Retinal pigment epithelial cell (primary cell): Measurements from ENCODE around the gene PRRT3.
"Not testable (repeated sequence)": the region's sequence is repeated elsewhere in the genome, so short reads cannot be mapped to it uniquely, and the experiment has no call there.

Experiments used
- DNase-seq: peaks from one replicate; pipeline ENCODE4 v3.0.0-alpha.2; 2010; ENCODE audit warnings: low read depth
- H3K4me3 ChIP-seq: 2 replicates; pipeline ENCODE4 v1.5.1; 2011; ENCODE audit warnings: mild to moderate bottlenecking, low read length, control low read depth, moderate library complexity
- TF ChIP-seq, protein P1 (sequence below): conservative IDR thresholded peaks from 2 replicates; pipeline ENCODE4 v1.5.1; 2011; ENCODE audit warnings: low read depth, low read length, control low read depth, inconsistent platforms

PRRT3 gene

DNA sequence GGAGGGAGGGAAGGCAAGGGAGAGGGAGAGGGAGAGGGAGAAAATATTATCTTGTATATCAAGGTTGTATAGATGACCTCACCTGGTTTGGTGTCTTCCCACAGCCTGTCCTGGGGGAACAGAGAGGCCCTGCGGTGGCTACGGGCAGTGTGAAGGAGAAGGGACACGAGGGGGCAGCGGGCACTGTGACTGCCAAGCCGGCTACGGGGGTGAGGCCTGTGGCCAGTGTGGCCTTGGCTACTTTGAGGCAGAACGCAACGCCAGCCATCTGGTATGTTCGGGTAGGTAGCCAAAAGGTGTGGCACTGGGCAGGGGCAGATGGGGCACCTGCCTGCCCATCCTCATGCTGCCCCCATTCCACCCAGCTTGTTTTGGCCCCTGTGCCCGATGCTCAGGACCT is 11.5 kb downstream of the PRRT3 start:
- TF ChIP-seq, protein P1, sequence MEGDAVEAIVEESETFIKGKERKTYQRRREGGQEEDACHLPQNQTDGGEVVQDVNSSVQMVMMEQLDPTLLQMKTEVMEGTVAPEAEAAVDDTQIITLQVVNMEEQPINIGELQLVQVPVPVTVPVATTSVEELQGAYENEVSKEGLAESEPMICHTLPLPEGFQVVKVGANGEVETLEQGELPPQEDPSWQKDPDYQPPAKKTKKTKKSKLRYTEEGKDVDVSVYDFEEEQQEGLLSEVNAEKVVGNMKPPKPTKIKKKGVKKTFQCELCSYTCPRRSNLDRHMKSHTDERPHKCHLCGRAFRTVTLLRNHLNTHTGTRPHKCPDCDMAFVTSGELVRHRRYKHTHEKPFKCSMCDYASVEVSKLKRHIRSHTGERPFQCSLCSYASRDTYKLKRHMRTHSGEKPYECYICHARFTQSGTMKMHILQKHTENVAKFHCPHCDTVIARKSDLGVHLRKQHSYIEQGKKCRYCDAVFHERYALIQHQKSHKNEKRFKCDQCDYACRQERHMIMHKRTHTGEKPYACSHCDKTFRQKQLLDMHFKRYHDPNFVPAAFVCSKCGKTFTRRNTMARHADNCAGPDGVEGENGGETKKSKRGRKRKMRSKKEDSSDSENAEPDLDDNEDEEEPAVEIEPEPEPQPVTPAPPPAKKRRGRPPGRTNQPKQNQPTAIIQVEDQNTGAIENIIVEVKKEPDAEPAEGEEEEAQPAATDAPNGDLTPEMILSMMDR = no peak
- no peak for DNase-seq
- no peak overlapping the region for H3K4me3 ChIP-seq

DNA sequence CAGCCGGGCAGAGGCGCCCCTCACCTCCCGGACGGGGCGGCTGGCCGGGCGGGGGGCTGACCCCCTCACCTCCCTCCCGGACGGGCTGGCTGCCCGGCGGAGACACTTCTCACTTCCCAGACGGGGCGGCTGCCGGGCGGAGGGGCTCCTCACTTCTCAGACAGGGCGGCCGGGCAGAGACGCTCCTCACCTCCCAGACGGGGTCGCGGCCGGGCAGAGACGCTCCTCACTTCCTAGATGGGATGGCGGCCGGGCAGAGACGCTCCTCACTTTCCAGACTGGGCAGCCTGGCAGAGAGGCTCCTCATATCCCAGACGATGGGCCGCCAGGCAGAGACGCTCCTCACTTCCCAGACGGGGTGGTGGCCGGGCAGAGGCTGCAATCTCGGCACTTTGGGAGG is 12.3 kb downstream of the PRRT3 start:
- DNase-seq, H3K4me3 ChIP-seq: not testable (repeated sequence)

DNA sequence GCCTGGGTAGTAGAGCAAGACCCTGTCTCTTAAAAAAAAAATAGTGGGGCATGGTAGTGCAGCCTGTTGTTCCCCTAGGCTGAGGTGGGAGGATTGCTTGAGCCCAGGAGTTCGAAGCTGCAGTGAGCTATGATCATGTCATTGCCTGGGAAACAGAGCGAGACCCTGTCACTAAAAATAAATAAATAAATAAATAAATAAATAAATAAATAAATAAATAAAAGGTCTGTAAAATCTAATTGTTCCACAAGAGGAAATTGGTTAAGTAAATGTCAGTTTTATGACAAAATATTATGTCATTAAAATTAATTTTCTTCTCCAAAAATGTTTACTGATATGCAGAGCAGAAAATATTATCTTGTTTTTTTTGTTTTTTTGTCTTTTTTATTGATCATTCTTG is 13.2 kb downstream of the PRRT3 start:
- DNase-seq = no peak
- TF ChIP-seq, protein P1 = no peak
- H3K4me3 ChIP-seq = no peak overlapping the region

DNA sequence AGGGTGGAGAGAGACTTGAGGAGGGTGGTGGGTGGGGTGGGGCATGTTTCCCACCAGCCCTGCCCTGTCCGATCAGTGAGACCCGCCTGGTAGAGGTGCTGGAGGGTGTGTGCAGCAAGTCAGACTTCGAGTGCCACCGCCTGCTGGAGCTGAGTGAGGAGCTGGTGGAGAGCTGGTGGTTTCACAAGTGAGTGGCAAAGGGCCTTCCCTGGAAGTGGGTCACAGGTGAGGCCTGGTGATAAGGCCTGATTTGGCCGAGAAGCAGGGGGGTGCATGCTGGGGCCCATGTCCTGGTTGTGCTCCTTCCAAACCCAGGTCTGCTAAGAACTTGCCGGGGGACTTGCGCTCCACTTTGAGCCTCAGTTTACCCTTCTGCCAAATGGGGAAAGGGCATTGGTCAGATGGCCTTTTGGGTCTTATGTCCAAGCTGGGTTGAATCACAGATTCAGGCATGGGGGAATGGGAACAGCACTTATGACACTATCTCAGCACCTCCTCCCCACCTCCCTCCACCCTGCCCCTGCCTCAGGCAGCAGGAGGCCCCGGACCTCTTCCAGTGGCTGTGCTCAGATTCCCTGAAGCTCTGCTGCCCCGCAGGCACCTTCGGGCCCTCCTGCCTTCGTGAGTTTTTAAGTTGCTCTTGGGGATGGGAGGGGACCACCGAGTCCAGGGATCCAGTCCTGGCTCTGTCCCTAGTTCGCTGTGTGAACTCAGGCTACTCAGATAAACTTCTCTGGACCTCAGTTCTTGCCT is 14.5 kb downstream of the PRRT3 start:
- H3K4me3 ChIP-seq = no peak overlapping the region
- no peak for DNase-seq
- TF ChIP-seq, protein P1 = no peak

DNA sequence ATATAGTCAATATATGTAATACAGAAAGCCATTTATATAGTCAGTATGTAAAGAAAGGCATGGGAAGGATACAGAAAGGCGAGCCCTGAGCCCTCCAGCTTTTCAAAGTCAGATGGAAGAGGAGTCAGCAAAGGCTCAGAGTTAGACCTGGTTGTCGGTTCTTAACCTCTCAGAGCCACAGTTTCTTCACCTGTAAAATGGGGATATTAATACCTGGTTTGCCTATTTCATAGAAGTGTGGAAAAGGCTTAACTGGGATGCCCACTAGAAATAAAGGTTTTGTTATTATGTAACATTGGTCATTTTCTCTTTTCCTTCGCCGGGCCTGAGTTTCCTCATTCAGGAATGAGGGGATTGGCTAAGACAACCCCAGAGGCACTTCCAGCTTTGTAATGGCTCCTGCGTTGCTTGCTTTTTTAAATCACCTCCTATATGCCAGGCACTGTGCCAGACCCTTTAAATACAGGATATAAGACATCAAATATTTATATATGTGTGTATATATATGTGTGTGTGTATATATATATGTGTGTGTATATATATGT is 16.2 kb downstream of the PRRT3 start:
- DNase-seq = no peak
- H3K4me3 ChIP-seq = no peak overlapping the region
- TF ChIP-seq, protein P1 = no peak

DNA sequence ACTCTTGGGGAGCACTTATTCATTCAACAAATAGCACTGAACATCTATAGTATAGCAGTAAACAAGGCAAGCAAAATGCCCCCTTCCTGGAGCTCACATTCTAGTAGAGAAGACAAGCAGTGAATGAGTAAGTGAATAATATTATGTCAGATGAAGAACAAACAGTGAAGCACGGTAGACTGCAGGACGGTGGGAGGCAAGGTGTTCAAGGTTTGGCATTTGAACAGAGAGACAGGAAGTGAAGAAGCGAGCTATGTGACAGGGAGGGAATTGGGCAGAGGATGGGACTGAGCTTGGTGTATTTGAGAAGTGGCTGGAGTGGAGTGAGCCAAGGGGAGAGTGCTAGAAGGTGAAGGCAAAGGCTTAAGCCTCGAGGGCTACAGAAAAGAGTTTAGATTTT is 17.2 kb downstream of the PRRT3 start:
- H3K4me3 ChIP-seq = no peak overlapping the region
- no peak for DNase-seq
- TF ChIP-seq, protein P1 = no peak

DNA sequence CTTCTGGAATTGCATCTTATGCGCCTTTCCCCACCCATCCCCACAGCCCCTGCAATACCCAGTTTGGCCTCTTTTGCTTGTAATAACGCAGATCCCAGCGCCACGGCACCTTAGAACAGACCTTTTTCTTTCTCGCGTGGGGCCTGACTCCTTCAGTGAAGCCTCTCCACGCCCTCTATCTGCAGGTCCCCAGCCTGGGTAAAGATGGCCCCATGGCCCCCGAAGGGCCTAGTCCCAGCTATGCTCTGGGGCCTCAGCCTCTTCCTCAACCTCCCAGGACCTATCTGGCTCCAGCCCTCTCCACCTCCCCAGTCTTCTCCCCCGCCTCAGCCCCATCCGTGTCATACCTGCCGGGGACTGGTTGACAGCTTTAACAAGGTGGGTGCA is 18.0 kb downstream of the PRRT3 start:
- TF ChIP-seq, protein P1 = peak; percentile 27
- H3K4me3 ChIP-seq = peak overlapping the region; percentile 76
- DNase-seq = no peak
